ENCODE measurements around the gene RABGAP1L.
A peak's percentile ranks its signal among the peaks of the same experiment; 100 is the strongest.

The RABGAP1L gene

GRCh38 chr1:174744886-174745285 is 585.6 kb downstream of the RABGAP1L start:
- no peak for DNase-seq

GRCh38 chr1:174746024-174746808 is 586.9 kb downstream of the RABGAP1L start:
- DNase-seq, result no peak

- DNase-seq, result no peak
These were observed 588.3 kb downstream of the RABGAP1L start for GRCh38 chr1:174747613-174748012.

- DNase-seq, result no peak
These were observed 589.3 kb downstream of the RABGAP1L start for GRCh38 chr1:174748586-174748985.

- no peak for DNase-seq
These were observed 593.8 kb downstream of the RABGAP1L start for GRCh38 chr1:174753131-174753530.

- no peak for DNase-seq
These were observed 602.0 kb downstream of the RABGAP1L start for GRCh38 chr1:174761335-174761734.

- DNase-seq, result no peak
These were observed 602.7 kb downstream of the RABGAP1L start for GRCh38 chr1:174761901-174762585.

GRCh38 chr1:174764191-174764590 is 604.9 kb downstream of the RABGAP1L start:
- DNase-seq, result no peak

- no peak for DNase-seq
These were observed 607.4 kb downstream of the RABGAP1L start for GRCh38 chr1:174766727-174767126.

- no peak for DNase-seq
These were observed 609.2 kb downstream of the RABGAP1L start for GRCh38 chr1:174768516-174768915.

- DNase-seq, result no peak
These were observed 609.6 kb downstream of the RABGAP1L start for GRCh38 chr1:174768949-174769348.

GRCh38 chr1:174769961-174770549 is 610.7 kb downstream of the RABGAP1L start:
- DNase-seq, result peak in 2 of 56 donors; percentile 7 to 39

- DNase-seq, result no peak
These were observed 616.3 kb downstream of the RABGAP1L start for GRCh38 chr1:174775621-174776020.

- no peak for DNase-seq
These were observed 617.9 kb downstream of the RABGAP1L start for GRCh38 chr1:174777262-174777661.

- no peak for DNase-seq
These were observed 626.2 kb downstream of the RABGAP1L start for GRCh38 chr1:174785510-174785909.

GRCh38 chr1:174786358-174786757 is 627.0 kb downstream of the RABGAP1L start:
- no peak for DNase-seq

GRCh38 chr1:174786760-174787159 is 627.4 kb downstream of the RABGAP1L start:
- no peak for DNase-seq

- DNase-seq, result no peak
These were observed 629.7 kb downstream of the RABGAP1L start for GRCh38 chr1:174788981-174789380.

- no peak for DNase-seq
These were observed 630.1 kb downstream of the RABGAP1L start for GRCh38 chr1:174789399-174789798.

- DNase-seq, result no peak
These were observed 632.5 kb downstream of the RABGAP1L start for GRCh38 chr1:174791863-174792262.

GRCh38 chr1:174794861-174795260 is 635.5 kb downstream of the RABGAP1L start:
- DNase-seq, result no peak

GRCh38 chr1:174795806-174796205 is 636.5 kb downstream of the RABGAP1L start:
- DNase-seq, result no peak

- no peak for DNase-seq
These were observed 638.1 kb downstream of the RABGAP1L start for GRCh38 chr1:174797398-174797797.
